WTC11 (cell line): ENCODE data around the gene THOP1. TPM values are rescaled to one million over a fixed set of nuclear protein-coding genes. Genes with fewer than 3 reads are reported as not detected.

Experiments
- ATAC-seq: fragments of 200-7000 bp; cut with Tn5 transposase; 2 replicates; pipeline ENCODE4 v1.10.0; 2021; ENCODE audit warnings: mild to moderate bottlenecking, moderate library complexity
- CTCF ChIA-PET: fragments of 300-600 bp; sonication (Branson Sonifier 250); formaldehyde crosslinking; loops from one replicate; lab custom pipeline; 2021; ENCODE audit warnings: antibody characterized with exemption; lab: Charles Lee
- POLR2A ChIA-PET: fragments of 350-600 bp; sonication (Branson Sonifier 250); formaldehyde crosslinking; loops from one replicate; lab custom pipeline; 2021; ENCODE audit warnings: antibody characterized with exemption; lab: Charles Lee
- DNase-seq: peaks from one replicate; pipeline ENCODE4 v3.0.0; 2021; ENCODE audit warnings: low spot score
- H3K27ac Mint-ChIP-seq: 2 replicates; pipeline ENCODE4 v1.8.0; 2021; ENCODE audit warnings: mixed read lengths
- H3K27me3 Mint-ChIP-seq: 2 replicates; pipeline ENCODE4 v1.8.0; 2021; ENCODE audit warnings: low read depth, mild to moderate bottlenecking, moderate library complexity, mixed read lengths
- H3K36me3 Mint-ChIP-seq: 2 replicates; pipeline ENCODE4 v1.8.0; 2021; ENCODE audit warnings: mixed read lengths
- H3K4me1 Mint-ChIP-seq: 2 replicates; pipeline ENCODE4 v1.8.0; 2022; ENCODE audit warnings: mixed read lengths
- H3K4me3 Mint-ChIP-seq: 2 replicates; pipeline ENCODE4 v1.8.0; 2021; ENCODE audit warnings: mild to moderate bottlenecking, moderate library complexity, mixed read lengths
- H3K9me3 Mint-ChIP-seq: 2 replicates; pipeline ENCODE4 v1.8.0; 2021; ENCODE audit warnings: mixed read lengths
- ATF1 ChIP-seq: sonication (generic); formaldehyde crosslinking; IDR thresholded peaks from 2 replicates; pipeline ENCODE4 v1.8.1; 2023; ENCODE audit warnings: mild to moderate bottlenecking, moderate library complexity, missing genetic modification reagents
- CTCF ChIP-seq: fragments of 200-600 bp; IDR thresholded peaks from 2 replicates; pipeline ENCODE4 v1.8.0; 2022; ENCODE audit warnings: antibody characterized with exemption
- GABPB1 ChIP-seq: sonication (generic); formaldehyde crosslinking; IDR thresholded peaks from 2 replicates; pipeline ENCODE4 v1.8.1; 2023; ENCODE audit warnings: mild to moderate bottlenecking, missing genetic modification reagents
- JAZF1 ChIP-seq: fragments of 250-450 bp; sonication (Bioruptor Pico); IDR thresholded peaks from 2 replicates; pipeline ENCODE4 v1.9.0; 2021; ENCODE audit warnings: moderate library complexity, mild to moderate bottlenecking, inconsistent platforms
- MAX ChIP-seq: sonication (generic); formaldehyde crosslinking; IDR thresholded peaks from 2 replicates; pipeline ENCODE4 v1.8.0; 2022; ENCODE audit warnings: mild to moderate bottlenecking, missing genetic modification reagents
- RORB ChIP-seq: fragments of 250-450 bp; sonication (Bioruptor Pico); IDR thresholded peaks from 2 replicates; pipeline ENCODE4 v1.9.0; 2021; ENCODE audit warnings: mild to moderate bottlenecking
- SP1 ChIP-seq: sonication (generic); formaldehyde crosslinking; conservative IDR thresholded peaks from 2 replicates; pipeline ENCODE4 v1.8.1; 2022; ENCODE audit warnings: missing genetic modification reagents
- TEAD1 ChIP-seq: sonication (generic); formaldehyde crosslinking; IDR thresholded peaks from 2 replicates; pipeline ENCODE4 v1.8.0; 2022; ENCODE audit warnings: mild to moderate bottlenecking, missing genetic modification reagents
- ZNF416 ChIP-seq: fragments of 250-450 bp; sonication (Bioruptor Pico); IDR thresholded peaks from 2 replicates; pipeline ENCODE4 v1.9.0; 2021; ENCODE audit warnings: mild to moderate bottlenecking, inconsistent platforms
- ZNF532 ChIP-seq: fragments of 250-450 bp; sonication (Bioruptor Pico); IDR thresholded peaks from 2 replicates; pipeline ENCODE4 v1.9.0; 2021; ENCODE audit warnings: mild to moderate bottlenecking, borderline replicate concordance
- ZNF671 ChIP-seq: fragments of 250-450 bp; sonication (Bioruptor Pico); IDR thresholded peaks from 2 replicates; pipeline ENCODE4 v1.8.0; 2021; ENCODE audit warnings: mild to moderate bottlenecking
- total RNA-seq: library from RNA; stranded (reverse); gene quantifications from 3 replicates; pipeline ENCODE4 v1.2.3, GENCODE V29; 2021
- TF ChIP-seq, protein P1 (sequence below): fragments of 250-450 bp; sonication (Bioruptor Pico); IDR thresholded peaks from 2 replicates; pipeline ENCODE4 v1.9.0; 2021; ENCODE audit warnings: mild to moderate bottlenecking
- TF ChIP-seq, protein P2 (sequence below): sonication (generic); formaldehyde crosslinking; IDR thresholded peaks from 2 replicates; pipeline ENCODE4 v1.8.0; 2022; ENCODE audit warnings: mild to moderate bottlenecking, missing genetic modification reagents
- TF ChIP-seq, protein P3 (sequence below): sonication (generic); formaldehyde crosslinking; IDR thresholded peaks from 2 replicates; pipeline ENCODE4 v1.8.0; 2022; ENCODE audit warnings: mild to moderate bottlenecking, missing genetic modification reagents
- TF ChIP-seq, protein P4 (sequence below): sonication (generic); formaldehyde crosslinking; IDR thresholded peaks from 2 replicates; pipeline ENCODE4 v1.8.0; 2023; ENCODE audit warnings: mild to moderate bottlenecking, missing genetic modification reagents
- TF ChIP-seq, protein P5 (sequence below): sonication (generic); formaldehyde crosslinking; IDR thresholded peaks from 2 replicates; pipeline ENCODE4 v1.8.0; 2023; ENCODE audit warnings: missing genetic modification reagents, mild to moderate bottlenecking, borderline replicate concordance

The THOP1 gene
- total RNA-seq, 1 experiment from 2014 or later, result 181 TPM

DNA sequence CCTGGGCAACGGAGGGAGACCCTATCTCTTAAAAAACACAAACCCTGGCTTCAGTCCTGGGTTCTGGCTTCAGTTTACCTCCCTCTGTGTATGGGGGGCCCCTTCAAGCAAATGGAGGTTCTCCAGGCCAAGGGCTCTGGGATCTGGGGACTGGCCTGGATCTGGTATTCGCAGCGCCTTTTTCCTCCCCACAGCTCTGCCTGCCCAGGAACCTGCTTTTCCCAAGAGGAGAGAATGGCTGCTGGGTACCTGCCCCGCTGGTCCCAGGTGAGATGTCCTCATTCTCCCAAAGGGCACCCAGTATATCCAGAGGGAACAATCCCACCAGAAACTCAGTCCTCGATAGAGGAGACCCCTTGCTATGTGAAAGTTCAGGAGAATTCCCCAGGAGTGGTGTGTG, 37.5 kb downstream of the THOP1 start:
- ChIA-PET POLR2A (no interaction called here), CTCF (interaction anchor here (0.6 to 1.4 kb wide), 2 partner anchors 65 to 186 kb away, joined by 3 to 5 read pairs; no protein-coding TSS in a partner anchor)
- TF ChIP-seq SP1 (CRISPR knock-in tag) (no peak), ZNF671 (CRISPR knock-in tag) (no peak), TEAD1 (CRISPR knock-in tag) (no peak), RORB (no peak), ZNF532 (CRISPR knock-in tag) (no peak), ATF1 (CRISPR knock-in tag) (no peak), ZNF416 (CRISPR knock-in tag) (no peak), GABPB1 (CRISPR knock-in tag) (no peak), JAZF1 (CRISPR knock-in tag) (no peak), MAX (CRISPR knock-in tag) (no peak)
- TF ChIP-seq, protein P1, sequence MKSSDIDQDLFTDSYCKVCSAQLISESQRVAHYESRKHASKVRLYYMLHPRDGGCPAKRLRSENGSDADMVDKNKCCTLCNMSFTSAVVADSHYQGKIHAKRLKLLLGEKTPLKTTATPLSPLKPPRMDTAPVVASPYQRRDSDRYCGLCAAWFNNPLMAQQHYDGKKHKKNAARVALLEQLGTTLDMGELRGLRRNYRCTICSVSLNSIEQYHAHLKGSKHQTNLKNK (CRISPR knock-in tag), result no peak
- TF ChIP-seq, protein P2, sequence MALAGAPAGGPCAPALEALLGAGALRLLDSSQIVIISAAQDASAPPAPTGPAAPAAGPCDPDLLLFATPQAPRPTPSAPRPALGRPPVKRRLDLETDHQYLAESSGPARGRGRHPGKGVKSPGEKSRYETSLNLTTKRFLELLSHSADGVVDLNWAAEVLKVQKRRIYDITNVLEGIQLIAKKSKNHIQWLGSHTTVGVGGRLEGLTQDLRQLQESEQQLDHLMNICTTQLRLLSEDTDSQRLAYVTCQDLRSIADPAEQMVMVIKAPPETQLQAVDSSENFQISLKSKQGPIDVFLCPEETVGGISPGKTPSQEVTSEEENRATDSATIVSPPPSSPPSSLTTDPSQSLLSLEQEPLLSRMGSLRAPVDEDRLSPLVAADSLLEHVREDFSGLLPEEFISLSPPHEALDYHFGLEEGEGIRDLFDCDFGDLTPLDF, result no peak
- no peak overlapping the region for H3K4me3 Mint-ChIP-seq
- H3K27me3 Mint-ChIP-seq, result peaks cover 3% of the 10 kb centered on the region; the same call in 1 of the 2 replicates
- peaks cover 16% of the 10 kb centered on the region for H3K36me3 Mint-ChIP-seq
- H3K27ac Mint-ChIP-seq, result no peak overlapping the region
- ATAC-seq (no peak), DNase-seq (no peak)
- no peaks in the 10 kb centered on the region for H3K4me1 Mint-ChIP-seq
- peaks cover 11% of the 10 kb centered on the region for H3K9me3 Mint-ChIP-seq

GRCh38 chr19:2823646-2824045, 38.3 kb downstream of the THOP1 start:
- POLR2A ChIA-PET, result no interaction called here
- Mint-ChIP-seq H3K9me3 (peaks cover 19% of the 10 kb centered on the region), H3K4me1 (no peaks in the 10 kb centered on the region), H3K27ac (no peak overlapping the region), H3K36me3 (peaks cover 24% of the 10 kb centered on the region), H3K27me3 (peaks cover 3% of the 10 kb centered on the region; the same call in 1 of the 2 replicates), H3K4me3 (no peak overlapping the region)
- no peak for DNase-seq
- ATAC-seq, result no peak
- CTCF ChIA-PET, result no interaction called here
- TF ChIP-seq, protein P3, sequence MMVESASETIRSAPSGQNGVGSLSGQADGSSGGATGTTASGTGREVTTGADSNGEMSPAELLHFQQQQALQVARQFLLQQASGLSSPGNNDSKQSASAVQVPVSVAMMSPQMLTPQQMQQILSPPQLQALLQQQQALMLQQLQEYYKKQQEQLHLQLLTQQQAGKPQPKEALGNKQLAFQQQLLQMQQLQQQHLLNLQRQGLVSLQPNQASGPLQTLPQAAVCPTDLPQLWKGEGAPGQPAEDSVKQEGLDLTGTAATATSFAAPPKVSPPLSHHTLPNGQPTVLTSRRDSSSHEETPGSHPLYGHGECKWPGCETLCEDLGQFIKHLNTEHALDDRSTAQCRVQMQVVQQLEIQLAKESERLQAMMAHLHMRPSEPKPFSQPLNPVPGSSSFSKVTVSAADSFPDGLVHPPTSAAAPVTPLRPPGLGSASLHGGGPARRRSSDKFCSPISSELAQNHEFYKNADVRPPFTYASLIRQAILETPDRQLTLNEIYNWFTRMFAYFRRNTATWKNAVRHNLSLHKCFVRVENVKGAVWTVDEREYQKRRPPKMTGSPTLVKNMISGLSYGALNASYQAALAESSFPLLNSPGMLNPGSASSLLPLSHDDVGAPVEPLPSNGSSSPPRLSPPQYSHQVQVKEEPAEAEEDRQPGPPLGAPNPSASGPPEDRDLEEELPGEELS (CRISPR knock-in tag), result no peak
- TF ChIP-seq, protein P4, sequence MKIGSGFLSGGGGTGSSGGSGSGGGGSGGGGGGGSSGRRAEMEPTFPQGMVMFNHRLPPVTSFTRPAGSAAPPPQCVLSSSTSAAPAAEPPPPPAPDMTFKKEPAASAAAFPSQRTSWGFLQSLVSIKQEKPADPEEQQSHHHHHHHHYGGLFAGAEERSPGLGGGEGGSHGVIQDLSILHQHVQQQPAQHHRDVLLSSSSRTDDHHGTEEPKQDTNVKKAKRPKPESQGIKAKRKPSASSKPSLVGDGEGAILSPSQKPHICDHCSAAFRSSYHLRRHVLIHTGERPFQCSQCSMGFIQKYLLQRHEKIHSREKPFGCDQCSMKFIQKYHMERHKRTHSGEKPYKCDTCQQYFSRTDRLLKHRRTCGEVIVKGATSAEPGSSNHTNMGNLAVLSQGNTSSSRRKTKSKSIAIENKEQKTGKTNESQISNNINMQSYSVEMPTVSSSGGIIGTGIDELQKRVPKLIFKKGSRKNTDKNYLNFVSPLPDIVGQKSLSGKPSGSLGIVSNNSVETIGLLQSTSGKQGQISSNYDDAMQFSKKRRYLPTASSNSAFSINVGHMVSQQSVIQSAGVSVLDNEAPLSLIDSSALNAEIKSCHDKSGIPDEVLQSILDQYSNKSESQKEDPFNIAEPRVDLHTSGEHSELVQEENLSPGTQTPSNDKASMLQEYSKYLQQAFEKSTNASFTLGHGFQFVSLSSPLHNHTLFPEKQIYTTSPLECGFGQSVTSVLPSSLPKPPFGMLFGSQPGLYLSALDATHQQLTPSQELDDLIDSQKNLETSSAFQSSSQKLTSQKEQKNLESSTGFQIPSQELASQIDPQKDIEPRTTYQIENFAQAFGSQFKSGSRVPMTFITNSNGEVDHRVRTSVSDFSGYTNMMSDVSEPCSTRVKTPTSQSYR (CRISPR knock-in tag), result no peak
- TF ChIP-seq, protein P5, sequence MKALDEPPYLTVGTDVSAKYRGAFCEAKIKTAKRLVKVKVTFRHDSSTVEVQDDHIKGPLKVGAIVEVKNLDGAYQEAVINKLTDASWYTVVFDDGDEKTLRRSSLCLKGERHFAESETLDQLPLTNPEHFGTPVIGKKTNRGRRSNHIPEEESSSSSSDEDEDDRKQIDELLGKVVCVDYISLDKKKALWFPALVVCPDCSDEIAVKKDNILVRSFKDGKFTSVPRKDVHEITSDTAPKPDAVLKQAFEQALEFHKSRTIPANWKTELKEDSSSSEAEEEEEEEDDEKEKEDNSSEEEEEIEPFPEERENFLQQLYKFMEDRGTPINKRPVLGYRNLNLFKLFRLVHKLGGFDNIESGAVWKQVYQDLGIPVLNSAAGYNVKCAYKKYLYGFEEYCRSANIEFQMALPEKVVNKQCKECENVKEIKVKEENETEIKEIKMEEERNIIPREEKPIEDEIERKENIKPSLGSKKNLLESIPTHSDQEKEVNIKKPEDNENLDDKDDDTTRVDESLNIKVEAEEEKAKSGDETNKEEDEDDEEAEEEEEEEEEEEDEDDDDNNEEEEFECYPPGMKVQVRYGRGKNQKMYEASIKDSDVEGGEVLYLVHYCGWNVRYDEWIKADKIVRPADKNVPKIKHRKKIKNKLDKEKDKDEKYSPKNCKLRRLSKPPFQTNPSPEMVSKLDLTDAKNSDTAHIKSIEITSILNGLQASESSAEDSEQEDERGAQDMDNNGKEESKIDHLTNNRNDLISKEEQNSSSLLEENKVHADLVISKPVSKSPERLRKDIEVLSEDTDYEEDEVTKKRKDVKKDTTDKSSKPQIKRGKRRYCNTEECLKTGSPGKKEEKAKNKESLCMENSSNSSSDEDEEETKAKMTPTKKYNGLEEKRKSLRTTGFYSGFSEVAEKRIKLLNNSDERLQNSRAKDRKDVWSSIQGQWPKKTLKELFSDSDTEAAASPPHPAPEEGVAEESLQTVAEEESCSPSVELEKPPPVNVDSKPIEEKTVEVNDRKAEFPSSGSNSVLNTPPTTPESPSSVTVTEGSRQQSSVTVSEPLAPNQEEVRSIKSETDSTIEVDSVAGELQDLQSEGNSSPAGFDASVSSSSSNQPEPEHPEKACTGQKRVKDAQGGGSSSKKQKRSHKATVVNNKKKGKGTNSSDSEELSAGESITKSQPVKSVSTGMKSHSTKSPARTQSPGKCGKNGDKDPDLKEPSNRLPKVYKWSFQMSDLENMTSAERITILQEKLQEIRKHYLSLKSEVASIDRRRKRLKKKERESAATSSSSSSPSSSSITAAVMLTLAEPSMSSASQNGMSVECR (CRISPR knock-in tag), result no peak
- TF ChIP-seq CTCF (no peak), SP1 (CRISPR knock-in tag) (no peak)
